RKO (cell line): ENCODE measurements around the gene LRP8.
A peak's percentile ranks its signal among the peaks of the same experiment; 100 is the strongest.
"Not testable (repeated sequence)": the region's sequence is repeated elsewhere in the genome, so short reads cannot be mapped to it uniquely, and the experiment has no call there.

Experiments
- DNase-seq: peaks from one replicate; pipeline ENCODE4 v3.0.0-alpha.2; 2016; ENCODE audit warnings: low spot score

Gene LRP8

DNA sequence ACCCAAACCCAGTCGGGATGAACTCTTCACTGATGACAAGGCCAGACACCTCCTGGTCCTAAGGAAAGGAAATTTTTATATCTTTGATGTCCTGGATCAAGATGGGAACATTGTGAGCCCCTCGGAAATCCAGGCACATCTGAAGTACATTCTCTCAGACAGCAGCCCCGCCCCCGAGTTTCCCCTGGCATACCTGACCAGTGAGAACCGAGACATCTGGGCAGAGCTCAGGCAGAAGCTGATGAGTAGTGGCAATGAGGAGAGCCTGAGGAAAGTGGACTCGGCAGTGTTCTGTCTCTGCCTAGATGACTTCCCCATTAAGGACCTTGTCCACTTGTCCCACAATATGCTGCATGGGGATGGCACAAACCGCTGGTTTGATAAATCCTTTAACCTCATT lies 117.5 kb downstream of the LRP8 start:
- DNase-seq = no peak

GRCh38 chr1:53207726-53208125 lies 120.1 kb downstream of the LRP8 start:
- DNase-seq = no peak

GRCh38 chr1:53206735-53207379 lies 121.0 kb downstream of the LRP8 start:
- DNase-seq = no peak

DNA sequence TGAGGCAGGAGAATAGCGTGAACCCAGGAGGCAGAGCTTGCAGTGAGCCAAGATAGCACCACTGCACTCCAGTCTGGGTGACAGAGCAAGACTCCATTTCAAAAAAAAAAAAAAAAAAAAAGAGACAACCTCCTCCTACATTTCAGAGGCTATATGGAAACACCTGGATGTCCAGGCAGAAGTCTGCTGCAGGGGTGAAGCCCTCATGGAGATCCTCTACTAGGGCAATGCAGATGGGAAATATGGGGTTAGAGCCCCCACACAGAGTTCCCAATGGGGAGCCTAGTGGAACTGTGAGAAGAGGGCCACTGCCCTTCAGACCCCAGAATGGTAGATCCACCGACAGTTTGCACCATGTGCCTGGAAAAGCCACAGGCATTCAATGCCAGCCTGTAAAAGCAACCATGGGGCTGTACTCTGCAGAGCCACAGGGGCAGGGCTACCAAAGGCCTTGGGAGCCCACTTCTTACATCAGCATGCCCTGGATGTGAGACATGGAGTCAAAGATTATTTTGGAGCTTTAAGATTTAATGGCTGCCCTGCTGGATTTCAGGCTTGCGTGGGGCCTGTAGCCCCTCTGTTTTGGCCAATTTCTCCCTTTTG lies 121.7 kb downstream of the LRP8 start:
- not testable (repeated sequence) for DNase-seq

DNA sequence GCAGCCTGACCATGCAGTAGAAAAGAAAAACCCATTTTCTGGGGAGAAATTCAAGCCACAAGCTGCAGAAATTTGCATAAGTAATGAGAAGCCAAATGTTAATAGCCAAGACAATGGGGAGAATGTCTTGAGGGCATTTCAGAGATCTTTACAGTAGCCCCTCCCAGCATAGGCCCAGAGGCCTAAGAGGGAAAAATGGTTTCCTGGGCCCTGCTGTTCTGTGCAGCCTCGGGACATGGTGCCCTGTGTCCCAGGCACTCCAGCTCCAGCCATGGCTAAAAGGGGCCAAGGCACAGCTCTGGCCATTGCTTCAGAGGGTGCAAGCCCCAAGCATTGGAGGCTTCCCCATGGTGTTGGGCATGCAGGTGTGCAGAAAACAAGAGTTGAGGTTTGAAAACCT lies 122.4 kb downstream of the LRP8 start:
- not testable (repeated sequence) for DNase-seq

- no peak for DNase-seq
Observed at GRCh38 chr1:53203466-53203865, 124.4 kb downstream of the LRP8 start.

DNA sequence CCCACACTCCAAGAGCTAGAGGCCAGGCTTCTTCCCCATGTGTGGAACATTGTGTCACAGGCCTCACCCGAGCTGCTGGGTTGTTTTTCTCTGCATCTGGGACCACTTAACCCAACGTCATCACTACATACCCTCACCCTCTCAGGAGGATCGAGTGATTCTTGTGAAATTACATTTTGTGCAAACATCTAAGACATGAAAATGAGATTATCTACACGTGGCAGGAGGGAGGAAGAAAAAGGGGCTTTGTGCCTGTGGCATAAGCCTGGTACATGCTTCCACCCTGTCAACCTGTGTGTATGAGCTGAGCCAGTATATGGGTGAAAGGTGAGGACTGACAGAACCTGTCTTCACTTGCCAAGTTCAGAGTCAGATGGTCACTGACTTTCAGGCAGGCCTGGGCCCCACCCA lies 129.6 kb downstream of the LRP8 start:
- DNase-seq = no peak

- DNase-seq = peak; percentile 18
Observed at GRCh38 chr1:53197291-53198200, 130.3 kb downstream of the LRP8 start.

GRCh38 chr1:53196485-53197290 lies 131.2 kb downstream of the LRP8 start, which contains the start of gene CPT2:
CPT2 (plus strand) TSS chr1:53196824; CDS start chr1:53196944, 120 bp downstream.
- DNase-seq = peak; percentile 96

GRCh38 chr1:53196017-53196484 lies 131.8 kb downstream of the LRP8 start:
- DNase-seq = no peak

- no peak for DNase-seq
Observed at GRCh38 chr1:53195246-53196016, 132.4 kb downstream of the LRP8 start.
